Hematopoietic multipotent progenitor cell treated with erythropoietin and hydrocortisone succinate and interleukin-3 and kit ligand, for 6 days (in vitro differentiated cells): Measurements from ENCODE around the gene GRWD1.

ENCODE experiments used
- DNase-seq: peaks from one replicate; pipeline ENCODE4 v3.0.0-alpha.2; 2015

Gene GRWD1

GRCh38 chr19:48424694-48425219, 21.0 kb upstream of the GRWD1 start:
- DNase-seq: peak; percentile 52

- no peak for DNase-seq
Observed at GRCh38 chr19:48428670-48429069, 17.1 kb upstream of the GRWD1 start.

GRCh38 chr19:48433337-48433736, 12.4 kb upstream of the GRWD1 start:
- DNase-seq: no peak

GRCh38 chr19:48436586-48436985, 9.2 kb upstream of the GRWD1 start:
- DNase-seq: no peak

- no peak for DNase-seq
Observed at GRCh38 chr19:48441360-48442050, 4.3 kb upstream of the GRWD1 start.

- DNase-seq: no peak
Observed at GRCh38 chr19:48442116-48443035, 3.4 kb upstream of the GRWD1 start.

- DNase-seq: peak; percentile 50
Observed at GRCh38 chr19:48443256-48443655, 2.5 kb upstream of the GRWD1 start.

- DNase-seq: no peak
Observed at GRCh38 chr19:48443731-48444128, 2.1 kb upstream of the GRWD1 start.

GRCh38 chr19:48444129-48444935, 1.5 kb upstream of the GRWD1 start:
- DNase-seq: no peak

GRCh38 chr19:48444936-48445200, 915 bp upstream of the GRWD1 start:
- DNase-seq: no peak

GRCh38 chr19:48445256-48445605, 552 bp upstream of the GRWD1 start:
- DNase-seq: peak; percentile 98

GRCh38 chr19:48446579-48446978, 796 bp downstream of the GRWD1 start:
- no peak for DNase-seq

GRCh38 chr19:48448563-48448962, 2.8 kb downstream of the GRWD1 start:
- no peak for DNase-seq

- no peak for DNase-seq
Observed at GRCh38 chr19:48450441-48450840, 4.7 kb downstream of the GRWD1 start.

- no peak for DNase-seq
Observed at GRCh38 chr19:48450863-48451262, 5.1 kb downstream of the GRWD1 start.

GRCh38 chr19:48451624-48452023, 5.8 kb downstream of the GRWD1 start:
- DNase-seq: no peak

- no peak for DNase-seq
Observed at GRCh38 chr19:48452289-48453190, 6.8 kb downstream of the GRWD1 start.

- DNase-seq: no peak
Observed at GRCh38 chr19:48454150-48454730, 8.5 kb downstream of the GRWD1 start.

- DNase-seq: peak; percentile 63
Observed at GRCh38 chr19:48455171-48455907, 9.6 kb downstream of the GRWD1 start, which contains the start of gene KCNJ14. TSS of gene KCNJ14 (plus strand) at chr19:48455574. CDS start at chr19:48461725, 6,151 bp downstream.

GRCh38 chr19:48455908-48456562, 10.3 kb downstream of the GRWD1 start:
- no peak for DNase-seq

GRCh38 chr19:48456864-48457263, 11.1 kb downstream of the GRWD1 start:
- DNase-seq: no peak
